HL-60 (cell line): ENCODE measurements around the gene CNTN5.

ENCODE experiments used
- CTCF ChIP-seq: IDR thresholded peaks from one replicate; pipeline ENCODE4 v1.5.1; 2011; ENCODE audit warnings: low read length, control low read depth, inconsistent platforms; ENCODE audit not compliant: insufficient read depth
- GABPA ChIP-seq: IDR thresholded peaks from 2 replicates; pipeline ENCODE4 v1.6.1; 2012; ENCODE audit warnings: low read depth
- POLR2AphosphoS5 ChIP-seq: IDR thresholded peaks from 2 replicates; pipeline ENCODE4 v1.6.1; 2012; ENCODE audit warnings: low read depth
- REST ChIP-seq: IDR thresholded peaks from 2 replicates; pipeline ENCODE4 v1.6.1; 2012; ENCODE audit warnings: low read depth; ENCODE audit not compliant: insufficient replicate concordance
- SPI1 ChIP-seq: IDR thresholded peaks from 2 replicates; pipeline ENCODE4 v1.6.1; 2012; ENCODE audit warnings: low read depth, mild to moderate bottlenecking, borderline replicate concordance

- no peak for TF ChIP-seq CTCF
- no peak for TF ChIP-seq REST
- no peak for TF ChIP-seq SPI1
- no peak for TF ChIP-seq GABPA
- TF ChIP-seq POLR2AphosphoS5 = no peak
These were observed 983.2 kb downstream of the CNTN5 start for GRCh38 chr11:100003985-100004384.
